ENCODE measurements around the gene PTPRE.

The PTPRE gene

GRCh38 chr10:127906548-127907377, at the start of gene PTPRE:
TSS of gene PTPRE (plus strand) at chr10:127907103. CDS start at chr10:128040882, 133,779 bp downstream.
- no peak within 1 kb of the TSS for H3K9ac ChIP-seq
- no peaks in the 10 kb centered on the region for H3K79me2 ChIP-seq
- peak; percentile 41 for TF ChIP-seq CTCF (IDR thresholded peaks at IDR 0.05)
- H3K27me3 ChIP-seq (ENCODE audit: control insufficient read depth, insufficient read depth, low read length): no peaks in the 10 kb centered on the region
- no peaks in the 10 kb centered on the region for H3K9me3 ChIP-seq (ENCODE audit: control insufficient read depth, low read length)
- peak within 1 kb of the TSS; percentile 42 for H3K4me3 ChIP-seq (ENCODE audit: low read depth, low read length)
- H3K4me2 ChIP-seq (ENCODE audit: low read length): peak within 1 kb of the TSS; percentile 72
- H3K36me3 ChIP-seq (ENCODE audit: control insufficient read depth, insufficient read depth, low read length): no peaks in the 10 kb centered on the region
- H2AFZ ChIP-seq: peak within 1 kb of the TSS; percentile 88
- H3K4me1 ChIP-seq: no peaks in the 10 kb centered on the region
- no peak within 1 kb of the TSS for H3K27ac ChIP-seq

- Histone ChIP-seq H3K9me3 (ENCODE audit: control insufficient read depth, low read length) (no peaks in the 10 kb centered on the region), H3K27me3 (ENCODE audit: control insufficient read depth, insufficient read depth, low read length) (no peaks in the 10 kb centered on the region), H3K79me2 (no peaks in the 10 kb centered on the region), H3K4me1 (no peaks in the 10 kb centered on the region), H3K4me3 (ENCODE audit: low read depth, low read length) (no peak overlapping the region), H3K9ac (no peak overlapping the region), H3K27ac (no peak overlapping the region), H3K36me3 (ENCODE audit: control insufficient read depth, insufficient read depth, low read length) (no peaks in the 10 kb centered on the region), H2AFZ (no peak overlapping the region), H3K4me2 (ENCODE audit: low read length) (no peak overlapping the region)
- no peak for TF ChIP-seq CTCF (IDR thresholded peaks at IDR 0.05)
Observed at GRCh38 chr10:127860592-127860991, 46.3 kb upstream of the PTPRE start.

GRCh38 chr10:127863231-127863825, 43.6 kb upstream of the PTPRE start:
- no peak for TF ChIP-seq CTCF (IDR thresholded peaks at IDR 0.05)
- no peak overlapping the region for H3K4me3 ChIP-seq (ENCODE audit: low read depth, low read length)
- H3K27me3 ChIP-seq (ENCODE audit: control insufficient read depth, insufficient read depth, low read length): no peaks in the 10 kb centered on the region
- H3K36me3 ChIP-seq (ENCODE audit: control insufficient read depth, insufficient read depth, low read length): no peaks in the 10 kb centered on the region
- H3K4me1 ChIP-seq: no peaks in the 10 kb centered on the region
- no peak overlapping the region for H3K27ac ChIP-seq
- no peaks in the 10 kb centered on the region for H3K9me3 ChIP-seq (ENCODE audit: control insufficient read depth, low read length)
- H3K79me2 ChIP-seq: no peaks in the 10 kb centered on the region
- H3K4me2 ChIP-seq (ENCODE audit: low read length): no peak overlapping the region
- no peak overlapping the region for H3K9ac ChIP-seq
- H2AFZ ChIP-seq: no peak overlapping the region

- no peaks in the 10 kb centered on the region for H3K27me3 ChIP-seq (ENCODE audit: control insufficient read depth, insufficient read depth, low read length)
- no peak overlapping the region for H3K9ac ChIP-seq
- no peaks in the 10 kb centered on the region for H3K36me3 ChIP-seq (ENCODE audit: control insufficient read depth, insufficient read depth, low read length)
- H3K4me2 ChIP-seq (ENCODE audit: low read length): no peak overlapping the region
- no peaks in the 10 kb centered on the region for H3K79me2 ChIP-seq
- H2AFZ ChIP-seq: no peak overlapping the region
- no peak for TF ChIP-seq CTCF (IDR thresholded peaks at IDR 0.05)
- no peak overlapping the region for H3K4me3 ChIP-seq (ENCODE audit: low read depth, low read length)
- H3K4me1 ChIP-seq: no peaks in the 10 kb centered on the region
- no peak overlapping the region for H3K27ac ChIP-seq
- no peaks in the 10 kb centered on the region for H3K9me3 ChIP-seq (ENCODE audit: control insufficient read depth, low read length)
Observed at GRCh38 chr10:127866276-127867013, 40.5 kb upstream of the PTPRE start.

Data from parathyroid adenoma (tissue), 2 donors.